MCF 10A (cell line): ENCODE results near the gene OR51D1. TPM values are rescaled to one million over a fixed set of nuclear protein-coding genes. Genes with fewer than 3 reads are reported as not detected.
A peak's percentile ranks its signal among the peaks of the same experiment; 100 is the strongest.

Experiments
- BruUV-seq: library from RNA; stranded (reverse); fragments of 400-500 nt; replicated peaks from 2 replicates; lab custom pipeline; 2021; lab: Mats Ljungman, UMichigan
- CTCF ChIA-PET: fragments of 300-600 bp; sonication (Branson Sonifier 250); formaldehyde crosslinking; extraction: SDS; loops from one replicate; lab custom pipeline; 2021; ENCODE audit warnings: antibody characterized with exemption, inconsistent platforms; lab: Yijun Ruan, JAX
- POLR2A ChIA-PET: fragments of 300-600, 350-650 bp; sonication (Branson Sonifier 250); formaldehyde crosslinking; extraction: SDS; loops from one replicate; lab custom pipeline; 2020; ENCODE audit warnings: antibody characterized with exemption, inconsistent platforms; lab: Yijun Ruan, JAX
- DNase-seq: peaks from one replicate; pipeline ENCODE4 v3.0.0-alpha.2; 2018; ENCODE audit not compliant: unreplicated experiment
- H3K27ac Mint-ChIP-seq: one replicate; pipeline ENCODE4 v1.8.0; 2022; ENCODE audit warnings: mild to moderate bottlenecking, low read depth, mixed read lengths; ENCODE audit not compliant: unreplicated experiment
- H3K27me3 Mint-ChIP-seq: one replicate; pipeline ENCODE4 v1.8.0; 2022; ENCODE audit warnings: mixed read lengths; ENCODE audit not compliant: insufficient read depth, unreplicated experiment
- H3K36me3 Mint-ChIP-seq: one replicate; pipeline ENCODE4 v1.8.0; 2022; ENCODE audit warnings: mild to moderate bottlenecking, moderate library complexity, mixed read lengths; ENCODE audit not compliant: insufficient read depth, unreplicated experiment
- H3K4me1 Mint-ChIP-seq: one replicate; pipeline ENCODE4 v1.8.0; 2022; ENCODE audit warnings: mixed read lengths; ENCODE audit not compliant: insufficient read depth, unreplicated experiment
- H3K4me3 Mint-ChIP-seq: one replicate; pipeline ENCODE4 v1.8.0; 2022; ENCODE audit warnings: mild to moderate bottlenecking, moderate library complexity, mixed read lengths; ENCODE audit not compliant: unreplicated experiment
- H3K9me3 Mint-ChIP-seq: one replicate; pipeline ENCODE4 v1.8.0; 2022; ENCODE audit warnings: mixed read lengths; ENCODE audit not compliant: unreplicated experiment
- intact Hi-C: fragments of 100-400 bp; cut with micrococcal nuclease; formaldehyde crosslinking; loops from 2 replicates; pipeline ENCODE4 v1.14.1; 2022
- total RNA-seq: library from RNA; stranded (reverse); gene quantifications from 2 replicates; pipeline ENCODE4 v1.2.3, GENCODE V29; 2022
- TF ChIP-seq, protein P1 (sequence below): fragments of 200-600 bp; IDR thresholded peaks from one replicate; pipeline ENCODE4 v1.8.0; 2022; ENCODE audit warnings: antibody characterized with exemption, mild to moderate bottlenecking; ENCODE audit not compliant: unreplicated experiment

The OR51D1 gene
- total RNA-seq, 1 experiment from 2014 or later, result not detected

DNA sequence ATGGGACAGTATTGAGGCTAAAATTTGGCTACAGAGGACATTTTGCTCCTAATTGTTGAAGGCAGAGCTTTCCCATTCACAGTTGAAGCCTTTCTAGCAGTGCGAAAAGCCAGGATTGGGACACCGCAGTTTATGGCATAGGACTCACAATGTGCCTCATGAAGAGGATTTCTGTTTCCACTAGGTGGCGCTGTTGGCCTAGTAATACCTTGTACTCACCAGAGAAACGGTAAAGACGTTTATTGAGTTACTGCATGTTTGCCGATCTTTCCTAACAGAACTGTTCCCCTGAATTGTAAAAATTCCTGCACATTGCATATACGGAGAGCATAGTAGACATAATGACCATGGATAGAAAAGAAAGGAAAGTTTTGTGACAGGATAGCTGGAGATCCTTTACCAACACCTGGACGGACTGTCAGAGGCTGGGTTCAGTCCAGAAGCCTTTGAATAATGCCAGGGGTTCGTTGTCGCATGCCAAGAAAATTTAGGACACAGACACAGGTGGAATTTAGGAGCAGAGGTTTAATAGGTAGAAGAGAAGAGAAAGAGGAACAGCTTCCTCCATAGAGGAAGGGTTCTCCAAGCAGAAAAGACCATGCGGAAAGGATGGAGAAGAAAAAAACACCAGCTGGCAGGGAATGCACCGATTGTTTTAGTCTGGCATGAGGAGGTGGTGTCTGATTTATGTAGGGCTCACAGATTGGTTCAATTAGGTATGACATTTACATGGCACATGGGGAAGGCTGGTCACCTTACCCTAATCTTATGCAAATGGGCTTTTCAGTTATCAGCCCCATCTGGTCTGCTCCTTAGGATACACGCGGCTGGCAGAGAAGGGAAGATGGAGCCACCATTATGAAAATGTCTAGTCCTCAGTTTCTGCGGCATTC lies 10.8 kb upstream of the OR51D1 start:
- Mint-ChIP-seq H3K27ac (no peak overlapping the region), H3K27me3 (peaks cover 45% of the 10 kb centered on the region), H3K36me3 (no peaks in the 10 kb centered on the region), H3K4me1 (no peaks in the 10 kb centered on the region), H3K9me3 (peaks cover 7% of the 10 kb centered on the region), H3K4me3 (no peak overlapping the region)
- ChIA-PET POLR2A (no interaction called here), CTCF (interaction anchor here (0.6 to 9.2 kb wide), 30 partner anchors 10 to 756 kb away, joined by 3 to 122 read pairs (median 3); partner anchors contain the start of gene OR51D1)
- TF ChIP-seq, protein P1, sequence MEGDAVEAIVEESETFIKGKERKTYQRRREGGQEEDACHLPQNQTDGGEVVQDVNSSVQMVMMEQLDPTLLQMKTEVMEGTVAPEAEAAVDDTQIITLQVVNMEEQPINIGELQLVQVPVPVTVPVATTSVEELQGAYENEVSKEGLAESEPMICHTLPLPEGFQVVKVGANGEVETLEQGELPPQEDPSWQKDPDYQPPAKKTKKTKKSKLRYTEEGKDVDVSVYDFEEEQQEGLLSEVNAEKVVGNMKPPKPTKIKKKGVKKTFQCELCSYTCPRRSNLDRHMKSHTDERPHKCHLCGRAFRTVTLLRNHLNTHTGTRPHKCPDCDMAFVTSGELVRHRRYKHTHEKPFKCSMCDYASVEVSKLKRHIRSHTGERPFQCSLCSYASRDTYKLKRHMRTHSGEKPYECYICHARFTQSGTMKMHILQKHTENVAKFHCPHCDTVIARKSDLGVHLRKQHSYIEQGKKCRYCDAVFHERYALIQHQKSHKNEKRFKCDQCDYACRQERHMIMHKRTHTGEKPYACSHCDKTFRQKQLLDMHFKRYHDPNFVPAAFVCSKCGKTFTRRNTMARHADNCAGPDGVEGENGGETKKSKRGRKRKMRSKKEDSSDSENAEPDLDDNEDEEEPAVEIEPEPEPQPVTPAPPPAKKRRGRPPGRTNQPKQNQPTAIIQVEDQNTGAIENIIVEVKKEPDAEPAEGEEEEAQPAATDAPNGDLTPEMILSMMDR, result peak; percentile 73
- intact Hi-C loops, result loop anchor here (1.0 to 5.0 kb wide), 5 partner anchors 378 to 1181 kb away; partner anchors contain the start of gene OR52N2
- no TSS peak for BruUV-seq
- DNase-seq, result peak; percentile 88

DNA sequence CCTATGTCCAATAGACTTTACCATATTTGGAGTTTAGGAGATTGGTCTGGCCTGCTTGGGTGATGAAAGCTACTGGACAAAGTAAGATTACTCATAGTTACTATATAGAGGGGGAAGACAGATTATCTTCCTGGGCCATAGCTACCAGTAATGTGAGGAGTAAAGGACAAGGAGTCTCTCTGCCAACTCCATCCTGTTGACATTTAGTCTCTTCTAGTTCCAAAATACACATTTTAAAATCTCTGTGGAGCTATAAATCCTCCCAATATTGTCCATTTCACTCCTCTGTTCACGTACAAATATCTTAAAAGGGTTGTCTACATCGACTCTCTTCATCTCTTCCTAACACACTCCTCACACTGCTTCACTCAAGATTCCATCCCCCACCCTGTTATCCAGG lies 1.1 kb upstream of the OR51D1 start:
- no TSS peak for BruUV-seq
- DNase-seq, result no peak
- POLR2A ChIA-PET, result no interaction called here
- H3K27me3 Mint-ChIP-seq, result peaks cover 2% of the 10 kb centered on the region
- no peak overlapping the region for H3K27ac Mint-ChIP-seq
- intact Hi-C loops, result loop anchor here (2.0 kb wide), 1 partner anchor 191 kb away; no protein-coding TSS in a partner anchor
- no peaks in the 10 kb centered on the region for H3K4me1 Mint-ChIP-seq
- no peaks in the 10 kb centered on the region for H3K36me3 Mint-ChIP-seq
- H3K4me3 Mint-ChIP-seq, result no peak overlapping the region
- CTCF ChIA-PET, result interaction anchor here (0.5 to 4.5 kb wide), 47 partner anchors 9 to 644 kb away, joined by 3 to 122 read pairs (median 4); partner anchors contain the start of gene TRIM68
- TF ChIP-seq, protein P1, result no peak
- no peaks in the 10 kb centered on the region for H3K9me3 Mint-ChIP-seq

DNA sequence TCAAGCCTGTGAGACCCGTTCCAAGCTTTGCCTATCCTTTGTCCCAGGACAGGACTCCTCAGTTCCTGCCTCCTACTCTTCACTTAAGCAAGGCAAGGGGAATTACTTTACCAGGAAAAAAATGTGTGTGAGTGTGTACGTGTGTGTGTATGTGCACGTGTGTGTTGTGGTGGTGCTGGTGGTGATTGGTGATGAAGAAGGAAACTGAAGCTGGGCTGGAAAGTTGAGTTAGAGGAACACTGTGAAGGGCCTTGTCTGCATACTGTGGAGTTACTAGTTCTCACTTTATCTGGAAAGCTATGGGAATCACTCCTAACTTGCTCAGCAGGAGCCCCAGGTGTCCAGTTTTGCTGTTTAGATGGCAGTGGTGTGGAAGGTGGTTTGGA lies 378 bp downstream of the OR51D1 start:
- no peaks in the 10 kb centered on the region for H3K27me3 Mint-ChIP-seq
- POLR2A ChIA-PET, result no interaction called here
- intact Hi-C loops, result loop anchor here (1.0 to 2.0 kb wide), 2 partner anchors 189 to 367 kb away; no protein-coding TSS in a partner anchor
- BruUV-seq, result no TSS peak
- DNase-seq, result no peak
- TF ChIP-seq, protein P1, result no peak
- H3K4me1 Mint-ChIP-seq, result no peaks in the 10 kb centered on the region
- no peak overlapping the region for H3K4me3 Mint-ChIP-seq
- H3K27ac Mint-ChIP-seq, result no peak overlapping the region
- no peaks in the 10 kb centered on the region for H3K36me3 Mint-ChIP-seq
- no peaks in the 10 kb centered on the region for H3K9me3 Mint-ChIP-seq
- CTCF ChIA-PET, result interaction anchor here (0.5 to 4.5 kb wide), 59 partner anchors 8 to 1988 kb away, joined by 3 to 122 read pairs (median 4); partner anchors contain the start of genes OR52N2, OR52R1 and TRIM68

DNA sequence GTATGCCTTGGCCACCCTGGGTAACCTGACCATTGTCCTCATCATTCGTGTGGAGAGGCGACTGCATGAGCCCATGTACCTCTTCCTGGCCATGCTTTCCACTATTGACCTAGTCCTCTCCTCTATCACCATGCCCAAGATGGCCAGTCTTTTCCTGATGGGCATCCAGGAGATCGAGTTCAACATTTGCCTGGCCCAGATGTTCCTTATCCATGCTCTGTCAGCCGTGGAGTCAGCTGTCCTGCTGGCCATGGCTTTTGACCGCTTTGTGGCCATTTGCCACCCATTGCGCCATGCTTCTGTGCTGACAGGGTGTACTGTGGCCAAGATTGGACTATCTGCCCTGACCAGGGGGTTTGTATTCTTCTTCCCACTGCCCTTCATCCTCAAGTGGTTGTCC lies 2.7 kb downstream of the OR51D1 start:
- TF ChIP-seq, protein P1, result no peak
- no peaks in the 10 kb centered on the region for H3K36me3 Mint-ChIP-seq
- no TSS peak for BruUV-seq
- CTCF ChIA-PET, result interaction anchor here (0.7 to 4.5 kb wide), 3 partner anchors 11 to 365 kb away, joined by 3 to 69 read pairs (median 4); no protein-coding TSS in a partner anchor
- no peak for DNase-seq
- no peak overlapping the region for H3K27ac Mint-ChIP-seq
- intact Hi-C loops, result no loop called here
- no peak overlapping the region for H3K4me3 Mint-ChIP-seq
- H3K9me3 Mint-ChIP-seq, result no peaks in the 10 kb centered on the region
- no peaks in the 10 kb centered on the region for H3K4me1 Mint-ChIP-seq
- POLR2A ChIA-PET, result no interaction called here
- H3K27me3 Mint-ChIP-seq, result peaks cover 7% of the 10 kb centered on the region
